Mucosa of rectum (tissue), 2 donors: ENCODE data around the gene DUSP6.

ENCODE experiments used
- H3K27ac ChIP-seq, 2 donors: one replicate each; pipeline ENCODE4 v1.7.0; 2013; ENCODE audit warnings: inconsistent platforms in 2 of 2, low read depth in 2 of 2, low read length in 2 of 2
- H3K27me3 ChIP-seq, 2 donors: one replicate each; pipeline ENCODE4 v1.7.0; 2013; ENCODE audit warnings: low read length in 2 of 2; ENCODE audit not compliant: control insufficient read depth in 2 of 2, insufficient read depth in 2 of 2
- H3K36me3 ChIP-seq, 2 donors: one replicate each; pipeline ENCODE4 v1.7.0; 2013; ENCODE audit warnings: low read length in 2 of 2; ENCODE audit not compliant: control insufficient read depth in 2 of 2, insufficient read depth in 2 of 2
- H3K4me1 ChIP-seq, 2 donors: one replicate each; pipeline ENCODE4 v1.7.0; 2013; ENCODE audit warnings: low read length in 2 of 2, mild to moderate bottlenecking in 1 of 2; ENCODE audit not compliant: control insufficient read depth in 2 of 2, insufficient read depth in 2 of 2
- H3K4me3 ChIP-seq, 2 donors: one replicate each; pipeline ENCODE4 v1.7.0; 2013; ENCODE audit warnings: low read length in 2 of 2
- H3K9ac ChIP-seq, 2 donors: one replicate each; pipeline ENCODE4 v1.7.0; 2013; ENCODE audit warnings: low read length in 2 of 2, low read depth in 1 of 2, mild to moderate bottlenecking in 1 of 2
- H3K9me3 ChIP-seq, 2 donors: one replicate each; pipeline ENCODE4 v1.7.0; 2013; ENCODE audit warnings: low read length in 2 of 2; ENCODE audit not compliant: control insufficient read depth in 2 of 2
- donor health status: healthy.
- donor health status: Normal muscosa, but diverticular disease.

Gene DUSP6

GRCh38 chr12:89373763-89374572 is 21.7 kb upstream of the DUSP6 start:
- Histone ChIP-seq H3K4me3 (no peak overlapping the region), H3K27ac (peak overlapping the region; percentile 34 to 38), H3K27me3 (no peaks in the 10 kb centered on the region), H3K4me1 (peaks cover 44 to 67% of the 10 kb centered on the region in 2 donors), H3K9ac (no peak overlapping the region), H3K9me3 (no peaks in the 10 kb centered on the region), H3K36me3 (no peaks in the 10 kb centered on the region)

- no peak overlapping the region for H3K9ac ChIP-seq
- H3K4me3 ChIP-seq = no peak overlapping the region
- peaks cover 43 to 68% of the 10 kb centered on the region in 2 donors for H3K4me1 ChIP-seq
- H3K27ac ChIP-seq = peak overlapping the region; percentile 42 to 64
- H3K36me3 ChIP-seq = no peaks in the 10 kb centered on the region
- H3K9me3 ChIP-seq = no peaks in the 10 kb centered on the region
- H3K27me3 ChIP-seq = no peaks in the 10 kb centered on the region
Observed at GRCh38 chr12:89372584-89373370, 20.5 kb upstream of the DUSP6 start.

- peak overlapping the region; percentile 49 to 62 for H3K27ac ChIP-seq
- no peaks in the 10 kb centered on the region for H3K9me3 ChIP-seq
- no peak overlapping the region for H3K9ac ChIP-seq
Observed at GRCh38 chr12:89370850-89371249, 18.5 kb upstream of the DUSP6 start.

GRCh38 chr12:89370421-89370831 is 18.1 kb upstream of the DUSP6 start:
- Histone ChIP-seq H3K4me3 (no peak overlapping the region), H3K27me3 (no peaks in the 10 kb centered on the region), H3K36me3 (no peaks in the 10 kb centered on the region), H3K4me1 (peaks cover 27 to 48% of the 10 kb centered on the region in 2 donors), H3K9ac (no peak overlapping the region), H3K9me3 (no peaks in the 10 kb centered on the region), H3K27ac (peak overlapping the region; percentile 49 to 62)

More at GRCh38 chr12:89370850-89371249, 18.5 kb upstream of the DUSP6 start:
- no peaks in the 10 kb centered on the region for H3K27me3 ChIP-seq
- peaks cover 29 to 50% of the 10 kb centered on the region in 2 donors for H3K4me1 ChIP-seq
- no peak overlapping the region for H3K4me3 ChIP-seq
- H3K36me3 ChIP-seq = no peaks in the 10 kb centered on the region

GRCh38 chr12:89369166-89369565 is 16.9 kb upstream of the DUSP6 start:
- H3K4me3 ChIP-seq = no peak overlapping the region
- H3K27me3 ChIP-seq = no peaks in the 10 kb centered on the region
- H3K4me1 ChIP-seq = peaks cover 27 to 43% of the 10 kb centered on the region in 2 donors
- H3K9ac ChIP-seq = no peak overlapping the region
- H3K9me3 ChIP-seq = no peaks in the 10 kb centered on the region
- H3K36me3 ChIP-seq = no peaks in the 10 kb centered on the region
- H3K27ac ChIP-seq = no peak overlapping the region

- H3K36me3 ChIP-seq = no peaks in the 10 kb centered on the region
- no peak overlapping the region for H3K9ac ChIP-seq
- peak overlapping the region; percentile 84 to 86 for H3K27ac ChIP-seq
- H3K4me1 ChIP-seq = peaks cover 27 to 38% of the 10 kb centered on the region in 2 donors
- H3K27me3 ChIP-seq = no peaks in the 10 kb centered on the region
- no peaks in the 10 kb centered on the region for H3K9me3 ChIP-seq
- H3K4me3 ChIP-seq = peak overlapping the region in 1 of 2 donors; percentile 33
Observed at GRCh38 chr12:89368391-89368790, 16.1 kb upstream of the DUSP6 start.

GRCh38 chr12:89366676-89367364 is 14.5 kb upstream of the DUSP6 start:
- no peak overlapping the region for H3K27ac ChIP-seq
- no peaks in the 10 kb centered on the region for H3K27me3 ChIP-seq
- H3K9ac ChIP-seq = no peak overlapping the region
- no peak overlapping the region for H3K4me3 ChIP-seq
- no peaks in the 10 kb centered on the region for H3K9me3 ChIP-seq
- no peaks in the 10 kb centered on the region for H3K36me3 ChIP-seq
- peaks cover 16 to 27% of the 10 kb centered on the region in 2 donors for H3K4me1 ChIP-seq

- Histone ChIP-seq H3K4me1 (peaks cover 6 to 9% of the 10 kb centered on the region in 2 donors), H3K36me3 (no peaks in the 10 kb centered on the region), H3K27ac (no peak overlapping the region), H3K9me3 (no peaks in the 10 kb centered on the region), H3K4me3 (no peak overlapping the region), H3K9ac (no peak overlapping the region), H3K27me3 (no peaks in the 10 kb centered on the region)
Observed at GRCh38 chr12:89364631-89365030, 12.3 kb upstream of the DUSP6 start.

GRCh38 chr12:89364058-89364457 is 11.8 kb upstream of the DUSP6 start:
- Histone ChIP-seq H3K27ac (no peak overlapping the region), H3K4me1 (peaks cover 4 to 9% of the 10 kb centered on the region in 2 donors), H3K9me3 (no peaks in the 10 kb centered on the region), H3K9ac (no peak overlapping the region), H3K27me3 (no peaks in the 10 kb centered on the region), H3K36me3 (no peaks in the 10 kb centered on the region), H3K4me3 (no peak overlapping the region)

- Histone ChIP-seq H3K27ac (no peak overlapping the region), H3K9me3 (no peaks in the 10 kb centered on the region), H3K27me3 (no peaks in the 10 kb centered on the region), H3K4me3 (no peak overlapping the region), H3K9ac (no peak overlapping the region), H3K4me1 (peaks cover under 1 to 6% of the 10 kb centered on the region in 2 donors), H3K36me3 (no peaks in the 10 kb centered on the region)
Observed at GRCh38 chr12:89363582-89363981, 11.3 kb upstream of the DUSP6 start.
